Measurements from ENCODE around the gene DUSP10.

- TF ChIP-seq CTCF (IDR thresholded peaks at IDR 0.05), result no peak
- no peak for TF ChIP-seq POLR2AphosphoS5 (IDR thresholded peaks at IDR 0.05)
- no peak for TF ChIP-seq POLR2A (IDR thresholded peaks at IDR 0.05)
These were observed 7.7 kb downstream of the DUSP10 start for GRCh38 chr1:221734187-221734586.

All from prostate gland (tissue), 2 donors.